GM12865 (cell line): ENCODE measurements around the gene AWAT1.
A peak's percentile ranks its signal among the peaks of the same experiment; 100 is the strongest.

Experiments
- DNase-seq: peaks from one replicate; pipeline ENCODE4 v3.0.0; 2010; ENCODE audit warnings: low read depth
- H3K4me3 ChIP-seq: 2 replicates; pipeline ENCODE4 v1.5.1; 2011; ENCODE audit warnings: mild to moderate bottlenecking, low read depth, low read length, control low read depth
- CTCF ChIP-seq: IDR thresholded peaks from 2 replicates; pipeline ENCODE4 v1.5.1; 2011; ENCODE audit warnings: low read length, control low read depth, low read depth, inconsistent platforms; ENCODE audit not compliant: insufficient read depth; ENCODE audit errors: missing control alignments

AWAT1 gene

GRCh38 chrX:70281951-70282350 is 47.5 kb downstream of the AWAT1 start, which contains the start of gene RAB41:
Gene RAB41 (plus strand): TSS chrX:70282172. CDS start chrX:70282218, 46 bp downstream.
- no peak for DNase-seq
- no peak for TF ChIP-seq CTCF
- H3K4me3 ChIP-seq: no peak within 1 kb of the TSS

GRCh38 chrX:70289168-70289792 is 54.8 kb downstream of the AWAT1 start:
- no peak for DNase-seq
- peak overlapping the region; percentile 75 for H3K4me3 ChIP-seq
- TF ChIP-seq CTCF: no peak
